ENCODE measurements around the gene RAB3IP.
"Not testable (repeated sequence)": the region's sequence is repeated elsewhere in the genome, so short reads cannot be mapped to it uniquely, and the experiment has no call there.

RAB3IP gene

DNA sequence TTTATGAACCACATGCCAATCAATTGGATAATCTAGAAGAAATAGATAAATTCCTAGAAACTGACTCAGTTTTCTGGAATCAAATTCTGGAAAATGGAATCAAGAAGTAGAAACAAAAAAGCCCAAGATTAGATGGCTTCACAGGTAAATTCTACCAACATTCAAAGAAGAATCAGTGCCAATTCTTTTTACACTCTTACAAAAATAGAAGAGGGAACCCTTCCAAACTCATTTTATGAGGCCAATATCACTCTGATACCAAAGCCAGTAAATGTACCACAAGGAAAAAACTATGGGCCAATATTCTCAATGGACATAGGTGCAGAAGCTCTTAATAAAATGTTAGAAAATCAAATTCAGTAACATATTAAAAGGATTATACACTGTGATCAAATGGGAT, 50.7 kb downstream of the RAB3IP start:
- DNase-seq (ENCODE audit: low spot score in 2 of 2) = no peak
- ATAC-seq (ENCODE audit: low read depth) = no peak
- no peak overlapping the region for H3K4me3 Mint-ChIP-seq
- peaks cover 14% of the 10 kb centered on the region for H3K9me3 Mint-ChIP-seq
- H3K27me3 Mint-ChIP-seq = no peaks in the 10 kb centered on the region
- no peaks in the 10 kb centered on the region for H3K4me1 Mint-ChIP-seq
- H3K27ac Mint-ChIP-seq = no peak overlapping the region
- H3K36me3 Mint-ChIP-seq = peaks cover 59% of the 10 kb centered on the region

DNA sequence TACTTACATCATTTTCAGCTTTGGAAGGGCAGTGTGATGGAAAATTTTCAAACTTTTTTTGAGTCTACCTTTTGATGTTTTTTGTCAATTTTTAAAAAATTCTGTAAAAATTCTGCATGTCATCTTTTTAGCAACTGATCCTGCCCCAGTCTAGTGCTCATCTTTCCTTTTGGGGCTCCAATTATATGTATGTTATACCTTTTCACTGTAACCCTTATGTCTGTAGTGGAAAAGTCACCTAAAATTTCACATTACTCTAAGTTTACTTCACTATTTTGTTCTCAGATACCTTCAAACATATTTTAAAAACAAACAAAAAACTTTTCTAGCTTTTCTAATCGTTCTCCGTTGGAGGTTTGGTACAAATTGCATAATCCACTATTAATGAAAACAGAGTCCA, 53.9 kb downstream of the RAB3IP start:
- H3K27me3 Mint-ChIP-seq = no peaks in the 10 kb centered on the region
- no peak overlapping the region for H3K27ac Mint-ChIP-seq
- no peak for ATAC-seq (ENCODE audit: low read depth)
- H3K4me3 Mint-ChIP-seq = no peak overlapping the region
- H3K4me1 Mint-ChIP-seq = no peaks in the 10 kb centered on the region
- peaks cover 17% of the 10 kb centered on the region for H3K9me3 Mint-ChIP-seq
- peaks cover 56% of the 10 kb centered on the region for H3K36me3 Mint-ChIP-seq
- no peak for DNase-seq (ENCODE audit: low spot score in 2 of 2)

GRCh38 chr12:69807101-69807897, 68.6 kb downstream of the RAB3IP start:
- H3K27ac Mint-ChIP-seq; DNase-seq (ENCODE audit: low spot score in 2 of 2); H3K4me1 Mint-ChIP-seq; H3K27me3 Mint-ChIP-seq; H3K4me3 Mint-ChIP-seq; ATAC-seq (ENCODE audit: low read depth): not testable (repeated sequence)
- Mint-ChIP-seq H3K9me3 (peaks cover 15% of the 10 kb centered on the region), H3K36me3 (peaks cover 54% of the 10 kb centered on the region)

GRCh38 chr12:69810870-69811498, 72.3 kb downstream of the RAB3IP start:
- Mint-ChIP-seq H3K27me3 (no peaks in the 10 kb centered on the region), H3K4me1 (no peaks in the 10 kb centered on the region), H3K27ac (no peak overlapping the region), H3K36me3 (peaks cover 47% of the 10 kb centered on the region), H3K9me3 (peaks cover 13% of the 10 kb centered on the region), H3K4me3 (no peak overlapping the region)
- DNase-seq (ENCODE audit: low spot score in 2 of 2) = no peak
- ATAC-seq (ENCODE audit: low read depth) = no peak

- no peak for ATAC-seq (ENCODE audit: low read depth)
- no peaks in the 10 kb centered on the region for H3K4me1 Mint-ChIP-seq
- no peak for DNase-seq (ENCODE audit: low spot score in 2 of 2)
- peaks cover 20% of the 10 kb centered on the region for H3K36me3 Mint-ChIP-seq
- no peak overlapping the region for H3K4me3 Mint-ChIP-seq
- no peak overlapping the region for H3K27ac Mint-ChIP-seq
- H3K9me3 Mint-ChIP-seq = no peaks in the 10 kb centered on the region
- H3K27me3 Mint-ChIP-seq = no peaks in the 10 kb centered on the region
These were observed 77.4 kb downstream of the RAB3IP start for GRCh38 chr12:69816082-69816481.

- Mint-ChIP-seq H3K4me3 (no peak overlapping the region), H3K4me1 (no peaks in the 10 kb centered on the region), H3K9me3 (no peaks in the 10 kb centered on the region), H3K27me3 (no peaks in the 10 kb centered on the region), H3K36me3 (peaks cover 4% of the 10 kb centered on the region), H3K27ac (no peak overlapping the region)
- no peak for ATAC-seq (ENCODE audit: low read depth)
- DNase-seq (ENCODE audit: low spot score in 2 of 2) = no peak
These were observed 82.4 kb downstream of the RAB3IP start for GRCh38 chr12:69821032-69821455.

DNA sequence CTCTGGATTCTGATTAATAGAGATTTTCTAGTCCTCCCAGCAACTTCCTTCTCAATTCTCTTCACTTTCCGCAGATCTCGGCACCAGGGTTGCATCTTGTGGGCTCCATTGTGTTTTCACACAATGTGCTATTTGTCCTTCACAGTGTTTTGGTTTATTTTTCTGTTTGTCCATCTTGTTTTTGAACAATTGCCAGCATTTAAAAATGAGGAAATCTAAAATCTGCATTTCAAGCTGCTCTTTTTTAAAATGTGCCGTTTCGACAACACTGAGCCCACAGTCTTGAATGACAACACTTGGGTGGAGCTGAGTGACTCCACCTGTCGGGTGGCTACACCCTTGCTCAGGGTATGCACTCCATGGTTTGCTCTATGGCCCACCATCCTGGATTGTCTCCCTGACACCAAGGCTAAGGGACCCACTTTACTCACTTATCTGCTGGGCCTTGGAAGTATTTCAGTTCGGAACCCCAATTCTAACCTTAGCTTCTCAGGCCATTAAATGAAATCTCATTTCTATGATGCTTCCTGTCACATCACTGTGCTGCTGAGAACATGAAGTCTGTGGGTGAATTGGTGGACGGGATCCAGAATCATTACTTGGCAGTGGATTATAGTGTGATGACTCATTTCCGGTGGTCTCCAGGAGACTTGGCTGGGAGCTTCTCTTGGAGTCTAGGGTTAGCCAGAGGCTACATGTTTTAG, 82.9 kb downstream of the RAB3IP start:
- Mint-ChIP-seq H3K27ac (no peak overlapping the region), H3K9me3 (no peaks in the 10 kb centered on the region), H3K4me3 (no peak overlapping the region), H3K27me3 (no peaks in the 10 kb centered on the region), H3K36me3 (peaks cover under 1% of the 10 kb centered on the region), H3K4me1 (no peaks in the 10 kb centered on the region)
- ATAC-seq (ENCODE audit: low read depth) (no peak), DNase-seq (ENCODE audit: low spot score in 2 of 2) (no peak)

DNA sequence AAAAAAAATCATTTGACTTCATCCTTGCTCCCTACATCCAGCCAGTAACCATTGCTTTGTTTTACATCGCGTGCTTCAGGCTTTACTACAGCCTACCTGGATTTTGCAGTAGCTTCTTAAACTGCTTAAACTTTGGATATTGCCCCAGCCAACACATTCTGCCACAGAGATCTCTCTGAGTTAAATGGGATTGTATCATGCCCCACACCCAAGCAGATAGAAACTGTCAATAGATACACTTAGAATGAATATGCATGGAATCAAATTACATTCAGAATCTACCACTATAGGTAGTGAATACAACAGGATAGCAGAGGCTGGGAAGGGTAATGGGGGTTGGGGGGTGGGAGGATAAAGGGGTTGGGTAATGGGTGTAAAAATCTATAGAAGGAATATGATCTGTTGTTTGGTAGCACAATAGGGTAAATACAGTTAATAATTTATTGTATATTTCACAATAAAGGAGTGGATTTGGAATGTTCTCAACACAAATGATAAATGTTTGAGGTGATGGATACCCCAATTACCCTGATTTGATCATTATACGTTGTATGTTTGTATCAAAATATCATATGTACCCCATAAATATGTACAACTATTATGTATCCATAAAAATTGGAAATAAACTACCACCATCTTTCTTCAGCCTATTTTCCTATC, 83.7 kb downstream of the RAB3IP start:
- H3K27ac Mint-ChIP-seq = no peak overlapping the region
- no peak overlapping the region for H3K4me3 Mint-ChIP-seq
- H3K9me3 Mint-ChIP-seq = no peaks in the 10 kb centered on the region
- no peaks in the 10 kb centered on the region for H3K36me3 Mint-ChIP-seq
- DNase-seq (ENCODE audit: low spot score in 2 of 2) (no peak), ATAC-seq (ENCODE audit: low read depth) (no peak)
- H3K4me1 Mint-ChIP-seq = no peaks in the 10 kb centered on the region
- no peaks in the 10 kb centered on the region for H3K27me3 Mint-ChIP-seq

GRCh38 chr12:69824028-69824427, 85.4 kb downstream of the RAB3IP start:
- H3K9me3 Mint-ChIP-seq = no peaks in the 10 kb centered on the region
- H3K4me3 Mint-ChIP-seq = no peak overlapping the region
- no peak overlapping the region for H3K27ac Mint-ChIP-seq
- DNase-seq (ENCODE audit: low spot score in 2 of 2) = no peak
- no peaks in the 10 kb centered on the region for H3K27me3 Mint-ChIP-seq
- H3K36me3 Mint-ChIP-seq = no peaks in the 10 kb centered on the region
- H3K4me1 Mint-ChIP-seq = no peaks in the 10 kb centered on the region
- no peak for ATAC-seq (ENCODE audit: low read depth)

DNA sequence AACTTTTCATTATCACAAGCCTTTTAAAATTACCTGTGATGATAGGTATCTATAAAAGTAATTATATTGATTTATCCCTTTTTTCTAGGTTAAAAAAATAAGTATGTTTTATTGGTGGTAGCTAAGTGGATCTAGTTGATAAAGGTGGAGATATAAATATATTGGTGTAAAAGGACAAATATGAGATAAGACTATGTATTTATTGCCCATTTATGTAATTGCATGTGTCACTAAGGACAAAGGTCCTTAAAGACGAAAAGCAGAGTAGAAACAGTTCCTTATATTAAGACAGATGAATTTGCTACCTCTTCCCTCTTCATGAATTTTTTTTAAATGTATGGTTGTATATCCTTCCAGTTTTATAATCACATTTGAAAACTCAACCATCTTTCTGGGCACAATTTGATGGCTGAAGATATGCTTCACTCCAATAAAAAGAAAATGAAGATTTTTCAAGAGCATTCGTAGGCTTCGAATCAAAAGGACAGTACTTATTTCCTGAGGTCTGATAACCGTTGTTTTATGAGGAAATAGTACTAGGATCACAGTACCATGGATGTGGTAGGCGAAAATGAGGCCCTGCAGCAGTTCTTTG, 86.4 kb downstream of the RAB3IP start, which contains the start of gene MYRFL:
Gene MYRFL, plus strand, starts transcription at position 262 of the 595 bp plus-strand sequence. Its CDS starts 291 bp downstream, at position 553.
- H3K4me1 Mint-ChIP-seq = no peaks in the 10 kb centered on the region
- H3K4me3 Mint-ChIP-seq = no peak within 1 kb of the TSS
- H3K27ac Mint-ChIP-seq = no peak within 1 kb of the TSS
- ATAC-seq (ENCODE audit: low read depth) (no peak), DNase-seq (ENCODE audit: low spot score in 2 of 2) (no peak)
- no peaks in the 10 kb centered on the region for H3K27me3 Mint-ChIP-seq
- no peaks in the 10 kb centered on the region for H3K36me3 Mint-ChIP-seq
- H3K9me3 Mint-ChIP-seq = no peaks in the 10 kb centered on the region

GRCh38 chr12:69828897-69829296, 90.2 kb downstream of the RAB3IP start:
- peaks cover 6% of the 10 kb centered on the region for H3K27me3 Mint-ChIP-seq
- no peak for DNase-seq (ENCODE audit: low spot score in 2 of 2)
- H3K9me3 Mint-ChIP-seq = no peaks in the 10 kb centered on the region
- ATAC-seq (ENCODE audit: low read depth) = no peak
- H3K4me1 Mint-ChIP-seq = no peaks in the 10 kb centered on the region
- H3K4me3 Mint-ChIP-seq = no peak overlapping the region
- no peak overlapping the region for H3K27ac Mint-ChIP-seq
- no peaks in the 10 kb centered on the region for H3K36me3 Mint-ChIP-seq

- Mint-ChIP-seq H3K27ac (no peak overlapping the region), H3K27me3 (peaks cover 8% of the 10 kb centered on the region), H3K4me1 (no peaks in the 10 kb centered on the region), H3K9me3 (no peaks in the 10 kb centered on the region), H3K36me3 (no peaks in the 10 kb centered on the region), H3K4me3 (no peak overlapping the region)
- DNase-seq (ENCODE audit: low spot score in 2 of 2) (no peak), ATAC-seq (ENCODE audit: low read depth) (no peak)
These were observed 95.0 kb downstream of the RAB3IP start for GRCh38 chr12:69833696-69834095.

DNA sequence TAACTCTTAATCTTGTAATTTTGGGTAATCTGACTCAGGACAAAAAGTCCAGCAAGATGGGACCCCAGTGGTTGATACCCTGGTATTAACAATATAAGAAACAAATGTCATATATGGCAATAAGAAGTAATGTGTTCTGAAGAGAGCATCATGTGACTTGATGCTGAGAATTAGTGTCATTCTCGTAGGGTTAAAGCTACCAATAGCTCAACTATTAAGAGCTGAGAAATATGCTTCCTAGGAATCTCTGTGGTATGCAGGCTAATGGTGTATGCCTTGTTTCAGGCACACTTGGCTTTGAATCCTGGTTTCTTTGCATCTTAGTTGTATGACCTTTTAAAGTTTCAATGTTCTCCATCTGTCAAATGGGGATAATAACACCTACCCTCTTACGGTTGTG, 95.5 kb downstream of the RAB3IP start:
- H3K36me3 Mint-ChIP-seq = no peaks in the 10 kb centered on the region
- no peaks in the 10 kb centered on the region for H3K4me1 Mint-ChIP-seq
- no peak for DNase-seq (ENCODE audit: low spot score in 2 of 2)
- H3K4me3 Mint-ChIP-seq = no peak overlapping the region
- H3K9me3 Mint-ChIP-seq = no peaks in the 10 kb centered on the region
- peaks cover 8% of the 10 kb centered on the region for H3K27me3 Mint-ChIP-seq
- no peak for ATAC-seq (ENCODE audit: low read depth)
- H3K27ac Mint-ChIP-seq = no peak overlapping the region

All from memory B cell (primary cell).